Mesendoderm (in vitro differentiated cells): ENCODE data around the gene HSP90AB1.

ENCODE experiments used
- DNase-seq: peaks from one replicate; pipeline ENCODE4 v3.0.0; 2013
- H2AK5ac ChIP-seq: 2 replicates; pipeline ENCODE4 v1.6.1; 2013; ENCODE audit warnings: low read length, inconsistent platforms
- H2BK120ac ChIP-seq: 2 replicates; pipeline ENCODE4 v1.6.1; 2013; ENCODE audit warnings: low read depth, mild to moderate bottlenecking, low read length, moderate library complexity, mixed read lengths
- H2BK15ac ChIP-seq: replicated peaks from 2 replicates; pipeline ENCODE4 v1.6.1; 2013; ENCODE audit warnings: low read depth, mild to moderate bottlenecking, moderate library complexity
- H2BK5ac ChIP-seq: 2 replicates; pipeline ENCODE4 v1.6.1; 2013; ENCODE audit warnings: low read length, inconsistent platforms
- H3K18ac ChIP-seq: 2 replicates; pipeline ENCODE4 v1.6.1; 2013; ENCODE audit warnings: mild to moderate bottlenecking, low read length, mixed read lengths
- H3K23ac ChIP-seq: one replicate; pipeline ENCODE4 v1.6.1; 2013; ENCODE audit warnings: low read length
- H3K27ac ChIP-seq: 2 replicates; pipeline ENCODE4 v1.5.1; 2013; ENCODE audit warnings: low read depth, mild to moderate bottlenecking, inconsistent platforms, low read length, moderate library complexity
- H3K27me3 ChIP-seq: 2 replicates; pipeline ENCODE4 v1.6.1; 2013; ENCODE audit warnings: low read length, control low read depth, mild to moderate bottlenecking, inconsistent platforms; ENCODE audit not compliant: insufficient read depth, poor library complexity
- H3K36me3 ChIP-seq: 2 replicates; pipeline ENCODE4 v1.6.1; 2013; ENCODE audit warnings: low read length, inconsistent platforms; ENCODE audit not compliant: control insufficient read depth, insufficient read depth
- H3K4ac ChIP-seq: one replicate; pipeline ENCODE4 v1.6.1; 2013; ENCODE audit warnings: low read depth, mild to moderate bottlenecking, low read length, moderate library complexity
- H3K4me1 ChIP-seq: 2 replicates; pipeline ENCODE4 v1.6.1; 2013; ENCODE audit warnings: low read depth, low read length, inconsistent platforms; ENCODE audit not compliant: control insufficient read depth
- H3K4me2 ChIP-seq: 2 replicates; pipeline ENCODE4 v1.6.1; 2013; ENCODE audit warnings: low read length
- H3K4me3 ChIP-seq: 2 replicates; pipeline ENCODE4 v1.5.1; 2013; ENCODE audit warnings: mild to moderate bottlenecking, low read length
- H3K56ac ChIP-seq: one replicate; pipeline ENCODE4 v1.6.1; 2013; ENCODE audit warnings: low read length
- H3K79me1 ChIP-seq: 2 replicates; pipeline ENCODE4 v1.6.1; 2013; ENCODE audit warnings: low read length, inconsistent platforms
- H3K79me2 ChIP-seq: 2 replicates; pipeline ENCODE4 v1.6.1; 2013; ENCODE audit warnings: mild to moderate bottlenecking, low read length; ENCODE audit not compliant: control insufficient read depth, insufficient read depth
- H3K9ac ChIP-seq: 2 replicates; pipeline ENCODE4 v1.6.1; 2013; ENCODE audit warnings: low read length, inconsistent platforms
- H4K5ac ChIP-seq: one replicate; pipeline ENCODE4 v1.6.1; 2013; ENCODE audit warnings: low read length
- H4K8ac ChIP-seq: one replicate; pipeline ENCODE4 v1.6.1; 2013; ENCODE audit warnings: low read depth, mild to moderate bottlenecking, control low read depth, low read length, moderate library complexity
- WGBS: extraction: QIAGEN DNeasy Blood & Tissue Kit; methylation state at CpG from one replicate; pipeline ENCODE4 v1.1.7; 2013; ENCODE audit warnings: low lambda C conversion rate, missing lambda C conversion rate; ENCODE audit not compliant: insufficient coverage; ENCODE audit errors: extremely low coverage; 5-methylcytosine and 5-hydroxymethylcytosine counted together

Gene HSP90AB1

DNA sequence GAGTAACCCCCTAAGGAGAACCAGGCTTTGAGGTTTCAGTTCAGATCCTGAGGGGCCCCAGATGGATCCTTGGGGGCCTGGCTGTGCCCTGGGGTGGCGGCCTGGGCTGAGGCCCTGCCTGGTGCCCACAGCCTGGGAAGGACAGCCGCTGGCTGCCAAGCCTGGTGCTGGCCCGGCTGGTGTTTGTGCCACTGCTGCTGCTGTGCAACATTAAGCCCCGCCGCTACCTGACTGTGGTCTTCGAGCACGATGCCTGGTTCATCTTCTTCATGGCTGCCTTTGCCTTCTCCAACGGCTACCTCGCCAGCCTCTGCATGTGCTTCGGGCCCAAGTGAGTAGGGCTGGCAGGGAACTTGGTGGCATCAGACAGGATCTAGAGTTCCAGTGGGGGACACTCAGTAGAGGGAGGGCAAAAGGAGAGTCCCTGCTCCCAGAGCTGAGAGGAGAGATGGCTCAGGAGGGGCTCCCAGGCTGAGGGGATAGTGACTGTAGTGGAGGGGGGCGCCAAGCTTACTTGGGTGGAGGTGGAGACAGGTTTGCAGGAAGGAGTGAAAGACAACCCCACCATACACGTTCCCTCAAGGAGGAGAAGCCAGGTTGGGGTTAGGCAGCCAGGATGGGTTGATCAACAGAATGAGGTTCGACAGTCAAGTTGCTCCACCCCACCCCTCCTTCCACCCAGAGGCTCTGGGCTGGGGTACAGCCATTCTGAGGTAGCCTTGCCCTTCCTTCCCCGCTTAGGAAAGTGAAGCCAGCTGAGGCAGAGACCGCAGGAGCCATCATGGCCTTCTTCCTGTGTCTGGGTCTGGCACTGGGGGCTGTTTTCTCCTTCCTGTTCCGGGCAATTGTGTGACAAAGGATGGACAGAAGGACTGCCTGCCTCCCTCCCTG, 14.0 kb upstream of the HSP90AB1 start:
- WGBS, result no CpG with 5 or more reads among the region's 16 CpGs
- Histone ChIP-seq H3K56ac (no peak overlapping the region), H4K5ac (no peak overlapping the region), H2BK120ac (no peak overlapping the region), H2BK5ac (no peak overlapping the region), H3K4me2 (no peak overlapping the region), H3K27me3 (no peaks in the 10 kb centered on the region), H3K79me1 (no peaks in the 10 kb centered on the region), H3K79me2 (no peaks in the 10 kb centered on the region), H3K18ac (no peak overlapping the region), H2BK15ac (no peak overlapping the region), H3K4ac (no peak overlapping the region), H3K23ac (no peak overlapping the region), H3K9ac (no peak overlapping the region), H2AK5ac (no peak overlapping the region), H3K4me1 (peaks cover 5% of the 10 kb centered on the region), H3K36me3 (no peaks in the 10 kb centered on the region), H4K8ac (no peak overlapping the region), H3K4me3 (no peak overlapping the region), H3K27ac (no peak overlapping the region)
- DNase-seq, result no peak

GRCh38 chr6:44233567-44234100, 13.3 kb upstream of the HSP90AB1 start:
- no peak for DNase-seq
- Histone ChIP-seq H3K23ac (no peak overlapping the region), H3K4ac (no peak overlapping the region), H3K79me1 (no peaks in the 10 kb centered on the region), H3K27ac (no peak overlapping the region), H3K79me2 (no peaks in the 10 kb centered on the region), H4K8ac (no peak overlapping the region), H3K56ac (no peak overlapping the region), H3K4me2 (no peak overlapping the region), H2AK5ac (no peak overlapping the region), H3K4me3 (no peak overlapping the region), H3K9ac (no peak overlapping the region), H4K5ac (no peak overlapping the region), H2BK5ac (no peak overlapping the region), H3K27me3 (no peaks in the 10 kb centered on the region), H2BK15ac (no peak overlapping the region), H2BK120ac (no peak overlapping the region), H3K18ac (no peak overlapping the region), H3K4me1 (peaks cover 5% of the 10 kb centered on the region), H3K36me3 (no peaks in the 10 kb centered on the region)
- no CpG with 5 or more reads among the region's 14 CpGs for WGBS

- no peaks in the 10 kb centered on the region for H3K79me2 ChIP-seq
- H3K4me2 ChIP-seq, result no peak overlapping the region
- peak overlapping the region; percentile 57 for H3K56ac ChIP-seq
- no peaks in the 10 kb centered on the region for H3K36me3 ChIP-seq
- no peak overlapping the region for H2BK120ac ChIP-seq
- H3K18ac ChIP-seq, result no peak overlapping the region
- H4K5ac ChIP-seq, result no peak overlapping the region
- H2BK15ac ChIP-seq, result no peak overlapping the region
- peaks cover 5% of the 10 kb centered on the region for H3K4me1 ChIP-seq
- no CpG with 5 or more reads among the region's 5 CpGs for WGBS
- no peak overlapping the region for H3K4ac ChIP-seq
- H3K79me1 ChIP-seq, result no peaks in the 10 kb centered on the region
- H4K8ac ChIP-seq, result no peak overlapping the region
- H3K27me3 ChIP-seq, result no peaks in the 10 kb centered on the region
- H3K27ac ChIP-seq, result peak overlapping the region; percentile 13
- no peak overlapping the region for H3K23ac ChIP-seq
- H2AK5ac ChIP-seq, result no peak overlapping the region
- H3K9ac ChIP-seq, result peak overlapping the region; percentile 43
- no peak overlapping the region for H3K4me3 ChIP-seq
- peak overlapping the region; percentile 22 for H2BK5ac ChIP-seq
- peak; percentile 95 for DNase-seq
These were observed 12.5 kb upstream of the HSP90AB1 start for GRCh38 chr6:44234101-44235025.

DNA sequence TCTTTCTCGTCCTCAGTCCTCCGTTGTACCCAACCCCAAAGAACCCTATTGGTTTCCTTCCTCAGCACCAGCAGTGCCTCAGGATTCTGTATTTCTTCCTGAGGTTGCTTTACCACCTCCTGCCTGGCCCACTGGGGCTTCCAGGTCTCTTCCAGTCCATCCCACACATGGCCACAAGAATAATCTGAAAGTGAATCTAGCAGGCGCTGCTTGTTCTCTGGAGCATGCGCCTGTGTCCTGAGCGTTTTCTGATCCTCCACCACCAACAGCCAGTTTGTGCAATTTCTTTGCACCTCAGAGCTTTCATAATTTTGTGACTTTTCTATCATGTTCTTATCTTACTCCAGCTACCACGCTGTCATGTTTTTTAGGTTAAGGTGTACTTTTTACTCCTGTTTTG, 11.6 kb upstream of the HSP90AB1 start:
- Histone ChIP-seq H3K4me1 (peaks cover 5% of the 10 kb centered on the region), H3K4me3 (no peak overlapping the region), H3K36me3 (no peaks in the 10 kb centered on the region), H3K18ac (no peak overlapping the region), H3K27me3 (no peaks in the 10 kb centered on the region), H3K79me1 (no peaks in the 10 kb centered on the region), H2BK120ac (no peak overlapping the region), H2BK5ac (no peak overlapping the region), H2AK5ac (no peak overlapping the region), H3K4me2 (no peak overlapping the region), H3K23ac (no peak overlapping the region), H3K27ac (no peak overlapping the region), H3K9ac (peak overlapping the region; percentile 7), H3K79me2 (no peaks in the 10 kb centered on the region), H3K56ac (peak overlapping the region; percentile 25), H4K8ac (no peak overlapping the region), H2BK15ac (no peak overlapping the region), H4K5ac (no peak overlapping the region), H3K4ac (no peak overlapping the region)
- no CpG with 5 or more reads among the region's 6 CpGs for WGBS
- DNase-seq, result no peak

DNA sequence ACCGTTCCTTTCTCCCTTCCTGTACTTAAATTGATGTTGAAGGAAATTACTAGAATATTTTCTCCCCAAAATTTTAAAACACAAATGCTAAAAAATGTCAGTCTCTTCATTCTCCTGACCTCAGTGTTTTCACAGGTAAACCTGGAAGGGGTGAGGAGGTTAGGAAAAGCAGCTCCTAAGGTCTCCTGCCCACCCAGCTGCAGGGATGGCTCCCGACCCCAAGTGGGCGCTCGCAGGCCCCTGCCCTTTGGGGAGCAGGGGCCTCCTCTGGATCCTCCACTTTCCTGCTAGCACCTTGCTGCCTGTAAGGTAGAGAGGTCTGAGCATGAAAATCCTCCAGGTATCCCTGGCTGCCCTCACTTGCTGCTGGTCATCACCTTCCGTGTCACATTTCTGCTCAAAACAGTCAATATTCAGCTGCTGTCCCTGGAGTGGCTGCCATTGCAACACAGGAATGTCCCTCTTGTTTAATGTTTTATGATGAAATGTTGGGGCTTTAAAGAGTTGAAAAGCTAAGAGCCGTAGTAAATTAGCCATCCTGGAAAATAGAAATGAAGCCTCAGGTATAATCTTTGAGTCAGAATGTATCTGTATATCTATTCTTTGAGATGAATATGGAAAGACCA, 10.9 kb upstream of the HSP90AB1 start:
- no peaks in the 10 kb centered on the region for H3K36me3 ChIP-seq
- no peak overlapping the region for H2AK5ac ChIP-seq
- H3K27ac ChIP-seq, result no peak overlapping the region
- no peak overlapping the region for H4K5ac ChIP-seq
- WGBS, result no CpG with 5 or more reads among the region's 6 CpGs
- no peak overlapping the region for H4K8ac ChIP-seq
- no peak overlapping the region for H2BK15ac ChIP-seq
- H3K4me1 ChIP-seq, result peaks cover 5% of the 10 kb centered on the region
- H3K23ac ChIP-seq, result no peak overlapping the region
- H3K79me2 ChIP-seq, result no peaks in the 10 kb centered on the region
- no peak overlapping the region for H2BK120ac ChIP-seq
- H3K4ac ChIP-seq, result no peak overlapping the region
- no peak overlapping the region for H3K56ac ChIP-seq
- no peak overlapping the region for H2BK5ac ChIP-seq
- no peak for DNase-seq
- H3K9ac ChIP-seq, result no peak overlapping the region
- no peak overlapping the region for H3K4me2 ChIP-seq
- no peak overlapping the region for H3K18ac ChIP-seq
- no peak overlapping the region for H3K4me3 ChIP-seq
- no peaks in the 10 kb centered on the region for H3K79me1 ChIP-seq
- no peaks in the 10 kb centered on the region for H3K27me3 ChIP-seq
